HUES48 (cell line): ENCODE data around the gene TRAF1.

Experiments used
- H3K27ac ChIP-seq: one replicate; pipeline ENCODE4 v1.7.0; 2013; ENCODE audit warnings: low read depth, low read length, inconsistent platforms
- H3K27me3 ChIP-seq: 2 replicates; pipeline ENCODE4 v1.6.1; 2013; ENCODE audit warnings: mild to moderate bottlenecking, low read length; ENCODE audit not compliant: control insufficient read depth, insufficient read depth
- H3K36me3 ChIP-seq: 2 replicates; pipeline ENCODE4 v1.6.1; 2013; ENCODE audit warnings: low read length; ENCODE audit not compliant: control insufficient read depth, insufficient read depth
- H3K4me1 ChIP-seq: 2 replicates; pipeline ENCODE4 v1.6.1; 2013; ENCODE audit warnings: mild to moderate bottlenecking, low read length; ENCODE audit not compliant: control insufficient read depth, insufficient read depth
- H3K4me3 ChIP-seq: 2 replicates; pipeline ENCODE4 v1.5.1; 2013; ENCODE audit warnings: mild to moderate bottlenecking, low read depth, low read length
- H3K9ac ChIP-seq: 2 replicates; pipeline ENCODE4 v1.6.1; 2013; ENCODE audit warnings: mild to moderate bottlenecking, low read depth, low read length, moderate library complexity
- H3K9me3 ChIP-seq: 2 replicates; pipeline ENCODE4 v1.6.1; 2013; ENCODE audit warnings: low read length; ENCODE audit not compliant: control insufficient read depth, insufficient read depth

TRAF1 gene

DNA sequence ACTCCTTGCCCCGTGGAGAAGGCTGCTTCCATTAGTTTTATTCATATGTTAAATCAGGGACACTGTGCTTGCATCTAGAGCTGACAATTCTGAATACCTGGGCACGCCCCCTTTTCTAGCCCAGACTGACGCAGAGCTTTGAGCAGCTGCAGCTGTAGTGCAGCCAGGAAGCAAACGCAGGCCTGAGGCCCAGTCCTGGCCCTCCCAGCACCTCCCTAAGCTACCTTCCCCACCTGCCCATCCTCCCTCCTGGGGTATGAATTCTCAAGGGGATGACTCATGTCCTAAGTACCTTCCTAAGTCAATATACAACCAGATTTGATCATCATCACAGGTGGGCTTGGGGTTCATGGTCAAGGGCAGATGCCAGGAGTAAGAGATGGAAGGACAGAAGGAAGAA is 53.1 kb downstream of the TRAF1 start:
- H3K27me3 ChIP-seq, result peaks cover 9% of the 10 kb centered on the region
- peaks cover 21% of the 10 kb centered on the region for H3K36me3 ChIP-seq
- H3K9me3 ChIP-seq, result no peaks in the 10 kb centered on the region
- peak overlapping the region; percentile 75 for H3K27ac ChIP-seq
- no peak overlapping the region for H3K9ac ChIP-seq
- peaks cover 47% of the 10 kb centered on the region for H3K4me1 ChIP-seq
- peak overlapping the region; percentile 28; the same call in 1 of the 2 replicates for H3K4me3 ChIP-seq

DNA sequence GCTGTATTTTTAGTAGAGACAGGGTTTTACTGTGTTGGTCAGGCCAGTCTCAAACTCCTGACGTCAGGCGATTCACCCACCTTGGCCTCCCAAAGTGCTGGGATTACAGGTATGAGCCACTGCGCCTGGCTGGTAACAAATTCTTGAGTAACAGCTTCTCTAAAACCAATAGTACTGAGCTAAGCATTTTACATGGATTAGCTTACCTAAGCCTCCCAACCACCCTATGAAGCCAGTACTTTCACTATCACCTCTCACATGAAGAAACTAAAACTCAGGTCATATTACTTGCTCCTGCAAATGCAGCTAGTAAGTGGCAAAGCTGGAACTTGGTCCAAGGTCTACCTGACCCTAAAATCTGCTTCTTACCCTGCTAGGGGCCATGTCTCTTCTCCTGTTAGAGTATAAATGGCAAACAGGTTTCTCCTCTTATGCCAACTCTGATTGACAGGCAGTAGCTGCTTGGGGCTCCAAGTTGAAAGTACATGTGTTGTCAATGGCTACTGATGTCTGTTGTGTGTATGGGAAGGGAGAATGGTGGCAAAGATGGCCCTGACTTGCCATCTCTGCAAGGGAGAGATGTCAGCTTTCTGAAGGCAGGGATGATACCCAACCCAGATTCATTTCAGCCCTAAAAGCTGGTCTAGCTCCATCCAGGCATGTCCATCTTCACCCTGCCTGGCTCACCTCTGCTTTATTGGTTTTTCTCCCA is 53.6 kb downstream of the TRAF1 start:
- no peaks in the 10 kb centered on the region for H3K9me3 ChIP-seq
- H3K4me1 ChIP-seq, result peaks cover 44% of the 10 kb centered on the region
- H3K4me3 ChIP-seq, result peak overlapping the region; percentile 28; the same call in 1 of the 2 replicates
- H3K36me3 ChIP-seq, result peaks cover 21% of the 10 kb centered on the region
- no peak overlapping the region; the same call in 1 of the 2 replicates for H3K9ac ChIP-seq
- H3K27ac ChIP-seq, result peak overlapping the region; percentile 75
- peaks cover 6% of the 10 kb centered on the region for H3K27me3 ChIP-seq

DNA sequence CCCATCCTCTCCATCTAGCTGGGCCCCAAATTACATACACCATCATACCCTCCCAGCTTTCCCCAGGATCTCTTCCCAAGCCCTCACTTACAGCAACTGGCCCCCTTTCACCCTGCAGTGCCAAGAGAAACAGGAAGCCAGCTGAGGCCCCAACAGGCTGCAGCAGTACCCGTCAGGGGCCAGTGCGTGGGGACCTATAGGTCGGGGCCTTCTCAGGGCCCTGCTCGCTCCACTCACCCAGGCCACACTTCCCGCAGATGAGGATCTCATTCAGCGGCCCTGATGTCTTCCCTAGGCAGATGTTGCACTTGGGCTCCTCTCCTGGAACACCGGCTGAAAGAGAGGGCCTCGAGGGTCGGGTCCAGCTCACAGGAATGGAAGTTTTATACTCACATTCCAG is 56.4 kb downstream of the TRAF1 start:
- Histone ChIP-seq H3K27me3 (no peaks in the 10 kb centered on the region), H3K27ac (no peak overlapping the region), H3K36me3 (peaks cover 24% of the 10 kb centered on the region), H3K9me3 (no peaks in the 10 kb centered on the region), H3K9ac (no peak overlapping the region), H3K4me3 (no peak overlapping the region), H3K4me1 (peaks cover 30% of the 10 kb centered on the region)

DNA sequence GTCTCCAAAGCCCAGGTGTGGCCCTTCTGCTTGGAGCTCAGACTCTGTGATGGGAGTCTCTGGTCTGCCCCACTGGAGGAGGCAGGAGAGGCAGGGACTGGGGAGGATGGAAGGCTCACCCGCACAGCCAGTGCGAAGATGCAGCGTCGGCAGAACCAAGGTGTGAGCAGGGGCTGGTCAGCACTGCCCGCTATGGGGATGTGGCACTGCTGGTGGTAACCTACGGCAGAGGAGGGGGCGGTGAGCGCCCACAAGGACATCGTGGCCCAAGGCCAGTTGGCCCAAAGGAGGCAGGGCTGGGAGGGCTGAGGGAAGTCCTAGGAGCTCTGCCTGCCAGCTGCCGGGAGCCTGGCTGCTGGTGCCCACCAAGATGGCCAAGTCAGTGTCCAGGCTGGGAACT is 56.9 kb downstream of the TRAF1 start:
- peaks cover 26% of the 10 kb centered on the region for H3K4me1 ChIP-seq

DNA sequence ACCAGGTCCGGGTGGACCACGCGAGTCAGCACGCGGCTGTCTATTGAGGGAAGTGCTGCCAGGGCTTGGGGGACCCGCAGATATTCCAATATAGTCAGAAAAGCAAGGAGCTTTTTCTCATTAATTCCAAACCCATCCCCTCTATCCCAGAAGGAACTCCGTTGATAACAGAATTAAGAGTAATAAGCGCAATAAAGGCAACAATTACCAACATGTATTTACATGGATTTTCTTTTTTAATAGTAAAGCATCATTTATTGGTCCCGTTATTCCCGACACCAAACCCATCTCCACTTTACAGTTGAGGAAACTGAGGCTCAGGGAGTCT is 57.3 kb downstream of the TRAF1 start:
- H3K27me3 ChIP-seq, result no peaks in the 10 kb centered on the region
- H3K4me3 ChIP-seq, result peak overlapping the region; percentile 69; the same call in 1 of the 2 replicates
- H3K9ac ChIP-seq, result no peak overlapping the region
- H3K4me1 ChIP-seq, result peaks cover 22% of the 10 kb centered on the region
- no peak overlapping the region for H3K27ac ChIP-seq
- H3K36me3 ChIP-seq, result peaks cover 22% of the 10 kb centered on the region
- H3K9me3 ChIP-seq, result no peaks in the 10 kb centered on the region

More for the DNA sequence above, 56.9 kb downstream of the TRAF1 start:
- H3K27ac ChIP-seq, result no peak overlapping the region
- no peak overlapping the region for H3K9ac ChIP-seq
- H3K27me3 ChIP-seq, result no peaks in the 10 kb centered on the region
- peaks cover 24% of the 10 kb centered on the region for H3K36me3 ChIP-seq
- H3K9me3 ChIP-seq, result no peaks in the 10 kb centered on the region
- no peak overlapping the region for H3K4me3 ChIP-seq

DNA sequence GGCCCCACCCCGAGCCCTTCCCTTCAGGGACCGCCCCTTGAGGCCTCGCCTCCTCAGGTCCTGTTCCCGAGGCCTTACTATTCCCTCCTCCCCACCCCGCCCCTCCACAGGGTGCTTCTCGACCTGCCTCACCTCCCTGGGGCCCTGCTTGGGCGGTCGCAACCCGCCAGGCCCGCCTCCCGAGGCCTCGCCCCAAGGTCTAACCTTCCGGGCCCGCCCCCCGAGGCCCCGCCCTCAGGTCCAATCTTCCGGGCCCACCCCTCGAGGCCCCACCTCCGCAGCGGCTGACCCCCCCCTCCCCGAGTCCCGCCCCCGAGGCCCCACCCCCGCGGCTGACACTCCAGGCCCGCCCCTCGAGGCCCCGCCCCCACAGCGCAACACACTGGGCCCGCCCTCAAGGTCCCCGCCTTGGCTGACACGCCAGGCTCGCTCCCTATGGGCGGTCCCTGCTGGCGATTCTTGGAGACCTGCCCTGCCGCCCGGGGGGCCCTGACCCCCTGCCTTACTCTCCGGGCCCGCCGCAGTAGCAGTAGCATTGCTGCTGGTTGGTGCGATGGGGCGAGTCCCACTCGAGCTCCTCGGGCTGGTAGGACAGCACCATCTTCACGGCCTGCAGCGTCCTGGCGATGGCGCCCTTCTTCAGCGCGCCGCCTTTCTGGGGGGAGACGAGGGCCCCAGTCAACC is 57.8 kb downstream of the TRAF1 start:
- H3K9me3 ChIP-seq, result no peaks in the 10 kb centered on the region
- H3K27ac ChIP-seq, result no peak overlapping the region
- H3K4me1 ChIP-seq, result peaks cover 17% of the 10 kb centered on the region
- no peaks in the 10 kb centered on the region for H3K27me3 ChIP-seq
- no peak overlapping the region for H3K9ac ChIP-seq
- peak overlapping the region; percentile 69 for H3K4me3 ChIP-seq
- H3K36me3 ChIP-seq, result peaks cover 17% of the 10 kb centered on the region

DNA sequence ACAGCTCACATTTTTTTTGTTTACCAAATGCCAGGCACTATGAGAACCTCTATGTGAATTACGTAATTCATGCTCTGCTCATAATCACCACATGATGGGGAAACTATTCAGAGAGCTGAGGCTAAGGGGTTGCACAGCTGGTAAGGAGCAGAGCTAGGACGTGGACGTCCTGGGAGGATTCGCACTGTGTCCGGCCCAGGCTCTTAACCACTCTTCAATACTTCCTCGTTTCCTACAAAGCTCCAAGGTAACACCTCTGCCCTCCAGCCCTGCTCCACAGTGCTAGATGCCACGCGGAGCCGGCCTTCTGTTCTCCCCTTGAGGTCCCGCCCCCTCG is 58.3 kb downstream of the TRAF1 start:
- H3K9ac ChIP-seq, result no peak overlapping the region
- H3K4me1 ChIP-seq, result peaks cover 13% of the 10 kb centered on the region
- peaks cover 17% of the 10 kb centered on the region for H3K36me3 ChIP-seq
- H3K9me3 ChIP-seq, result no peaks in the 10 kb centered on the region
- no peaks in the 10 kb centered on the region for H3K27me3 ChIP-seq
- H3K27ac ChIP-seq, result peak overlapping the region; percentile 37
- peak overlapping the region; percentile 49 for H3K4me3 ChIP-seq

DNA sequence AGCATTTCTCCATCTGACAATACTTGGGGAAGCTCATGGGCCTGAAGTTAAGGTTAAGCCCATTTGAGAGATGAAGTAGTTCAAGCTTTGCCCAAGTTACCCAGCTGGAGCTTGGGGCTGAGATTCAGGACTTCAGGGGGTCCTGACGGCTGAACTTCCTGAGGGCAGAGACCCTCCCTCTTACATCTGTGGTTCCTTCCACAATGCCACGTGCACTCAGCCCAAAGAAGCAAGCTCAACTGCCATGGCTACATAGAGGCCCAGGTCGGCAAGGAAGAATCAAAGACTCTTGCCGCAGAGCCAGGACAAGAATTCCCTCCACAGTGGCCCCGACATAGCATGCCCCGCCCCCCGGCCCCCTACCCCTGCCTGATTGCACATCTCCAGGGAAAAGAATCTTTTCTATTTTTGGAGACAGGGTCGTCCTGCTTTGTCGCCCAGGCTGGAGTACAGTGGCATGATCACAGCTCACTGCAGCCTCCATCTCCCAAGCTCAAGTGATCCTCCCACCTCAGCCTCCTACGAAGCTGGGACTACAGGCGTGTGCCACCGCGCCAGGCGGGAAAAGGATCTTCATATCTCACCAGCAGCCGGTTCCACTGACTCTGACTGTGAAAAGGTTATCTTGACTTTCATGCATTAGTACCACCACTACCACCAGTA is 58.8 kb downstream of the TRAF1 start:
- no peak overlapping the region for H3K27ac ChIP-seq
- no peaks in the 10 kb centered on the region for H3K9me3 ChIP-seq
- no peaks in the 10 kb centered on the region for H3K27me3 ChIP-seq
- H3K4me1 ChIP-seq, result peaks cover 8% of the 10 kb centered on the region
- peaks cover 18% of the 10 kb centered on the region for H3K36me3 ChIP-seq
- H3K4me3 ChIP-seq, result no peak overlapping the region
- H3K9ac ChIP-seq, result no peak overlapping the region

DNA sequence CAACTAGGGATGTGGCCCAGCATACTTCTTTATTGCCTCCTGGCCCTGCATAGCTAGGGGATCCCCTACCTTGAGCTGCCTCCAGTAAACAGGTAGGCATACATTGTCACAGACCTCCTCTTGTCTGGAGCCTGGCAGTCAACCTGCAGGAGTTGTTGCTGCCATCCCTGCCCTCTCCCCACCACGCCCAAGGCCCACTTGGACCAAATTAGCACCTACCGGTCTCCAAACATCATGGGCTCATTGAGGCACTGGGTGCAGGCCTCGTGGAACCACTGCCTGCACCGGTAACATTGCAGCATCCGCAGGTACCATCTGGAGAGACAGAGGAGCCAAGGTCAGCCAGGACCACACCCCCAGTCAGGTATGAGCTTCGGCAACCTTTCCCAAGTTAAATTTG is 59.9 kb downstream of the TRAF1 start:
- no peaks in the 10 kb centered on the region for H3K27me3 ChIP-seq
- H3K4me1 ChIP-seq, result peaks cover 3% of the 10 kb centered on the region; the same call in 1 of the 2 replicates
- no peak overlapping the region for H3K27ac ChIP-seq
- H3K4me3 ChIP-seq, result no peak overlapping the region
- H3K9me3 ChIP-seq, result no peaks in the 10 kb centered on the region
- no peak overlapping the region for H3K9ac ChIP-seq
- H3K36me3 ChIP-seq, result peaks cover 17% of the 10 kb centered on the region

DNA sequence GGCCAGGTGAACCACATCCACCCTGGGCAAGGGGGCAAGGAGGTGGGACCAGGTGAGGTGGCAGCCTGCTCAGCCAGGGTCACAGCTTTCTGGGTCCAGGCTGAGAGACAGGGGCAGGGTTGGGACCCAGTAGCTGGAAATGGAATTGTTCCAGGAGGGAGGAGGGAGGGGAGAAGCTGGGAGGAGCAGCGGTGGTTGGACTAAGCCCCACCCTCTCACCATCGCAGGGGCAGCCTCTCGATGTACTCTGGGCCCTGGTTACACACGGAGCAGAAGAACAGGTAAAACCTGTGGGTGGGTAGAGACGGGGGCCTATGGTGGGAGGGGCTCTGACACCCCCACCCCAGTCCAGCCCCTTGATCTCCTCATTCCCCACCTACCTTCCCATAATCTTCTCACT is 60.8 kb downstream of the TRAF1 start:
- Histone ChIP-seq H3K27ac (no peak overlapping the region), H3K36me3 (peaks cover 18% of the 10 kb centered on the region), H3K4me3 (no peak overlapping the region), H3K4me1 (peaks cover 3% of the 10 kb centered on the region; the same call in 1 of the 2 replicates), H3K9me3 (no peaks in the 10 kb centered on the region), H3K27me3 (no peaks in the 10 kb centered on the region), H3K9ac (no peak overlapping the region)

DNA sequence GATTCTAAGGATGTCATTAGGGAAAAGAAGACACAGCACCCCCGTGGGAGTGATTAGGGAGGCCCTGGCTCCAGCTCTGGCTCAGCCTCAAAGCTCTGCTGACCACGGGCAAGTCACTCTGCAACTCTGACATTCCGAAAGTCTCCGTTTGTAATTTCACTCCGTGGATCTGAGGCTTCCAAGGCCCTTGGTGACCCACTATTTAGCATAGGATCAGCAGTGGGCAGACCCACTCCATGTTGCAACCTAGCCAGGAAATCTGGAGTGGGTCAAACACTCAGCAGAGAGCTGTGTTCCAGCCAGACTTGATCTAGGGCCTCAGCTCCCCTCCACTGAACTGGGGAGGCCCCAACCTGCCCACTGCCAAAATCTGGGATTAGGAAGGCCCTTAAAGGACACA is 61.4 kb downstream of the TRAF1 start:
- Histone ChIP-seq H3K9me3 (no peaks in the 10 kb centered on the region), H3K4me1 (peaks cover 3% of the 10 kb centered on the region; the same call in 1 of the 2 replicates), H3K4me3 (no peak overlapping the region), H3K27me3 (no peaks in the 10 kb centered on the region), H3K9ac (no peak overlapping the region), H3K36me3 (peaks cover 24% of the 10 kb centered on the region), H3K27ac (no peak overlapping the region)
